Small intestine (tissue), 16 donors: ENCODE results near the gene FEM1C. TPM values are rescaled to one million over a fixed set of nuclear protein-coding genes. Genes with fewer than 3 reads are reported as not detected.

Experiments used
- DNase-seq, 2 donors: peaks; one replicate each; pipeline versions ENCODE4 v3.0.0 to v3.0.0-alpha.2; 2013
- FAIRE-seq: peaks from 2 replicates; lab custom pipeline; 2012; peaks lifted over from hg19 to GRCh38; lab: Jason Lieb, UNC
- H3K27ac ChIP-seq, 3 donors: one replicate each; pipeline ENCODE4 v1.5.1; 2013; ENCODE audit warnings: low read length in 2 of 3, mild to moderate bottlenecking in 2 of 3, control low read depth in 1 of 3, inconsistent platforms in 1 of 3, low read depth in 1 of 3, moderate library complexity in 1 of 3
- H3K27me3 ChIP-seq, 3 donors: one replicate each; pipeline ENCODE4 v1.6.1; 2013; ENCODE audit warnings: low read length in 3 of 3, inconsistent platforms in 1 of 3; ENCODE audit not compliant: control insufficient read depth in 3 of 3, insufficient read depth in 3 of 3
- H3K36me3 ChIP-seq, 3 donors: one replicate each; pipeline ENCODE4 v1.6.1; 2013; ENCODE audit warnings: low read length in 3 of 3, inconsistent platforms in 1 of 3, low read depth in 1 of 3, mild to moderate bottlenecking in 1 of 3, moderate library complexity in 1 of 3; ENCODE audit not compliant: control insufficient read depth in 3 of 3, insufficient read depth in 2 of 3
- H3K4me1 ChIP-seq, 3 donors: one replicate each; pipeline ENCODE4 v1.6.1; 2013; ENCODE audit warnings: low read length in 2 of 3, inconsistent platforms in 1 of 3, low read depth in 1 of 3, mild to moderate bottlenecking in 1 of 3, moderate library complexity in 1 of 3; ENCODE audit not compliant: control insufficient read depth in 3 of 3, insufficient read depth in 2 of 3
- H3K4me3 ChIP-seq, 3 donors: one replicate each; pipeline ENCODE4 v1.5.1; 2013; ENCODE audit warnings: low read length in 3 of 3, control low read depth in 1 of 3, inconsistent platforms in 1 of 3, low read depth in 1 of 3, mild to moderate bottlenecking in 1 of 3, moderate library complexity in 1 of 3
- H3K9me3 ChIP-seq, 2 donors: one replicate each; pipeline ENCODE4 v1.6.1; 2013; ENCODE audit warnings: low read depth in 1 of 2, low read length in 1 of 2; ENCODE audit not compliant: control insufficient read depth in 2 of 2, insufficient read depth in 1 of 2
- WGBS, 3 donors: extraction: QIAGEN DNeasy Blood & Tissue Kit; methylation state at CpG; one replicate each; pipeline ENCODE4 v1.1.7; 2013; 5-methylcytosine and 5-hydroxymethylcytosine counted together
- long read RNA-seq, 10 donors: transcript quantifications; one replicate each; lab custom pipeline, GENCODE V29; 2026
- polyA plus RNA-seq, 4 donors: library from polyadenylated mRNA; stranded (reverse) in 3 of 4; unstranded in 1 of 4; fragments of 200-250 nt in 3 of 4; fragments of 120-200 nt in 1 of 4; gene quantifications; one replicate each; pipeline versions ENCODE4 v1.2.1 to v1.2.3, GENCODE V29; 2013
- donor health status: healthy with polysubstance abuse.
- donor health status: control.
- donor health status: control.
- donor health status: Bipolar disorder and iron deficiency.
- donor health status: healthy.

The FEM1C gene, protein sequence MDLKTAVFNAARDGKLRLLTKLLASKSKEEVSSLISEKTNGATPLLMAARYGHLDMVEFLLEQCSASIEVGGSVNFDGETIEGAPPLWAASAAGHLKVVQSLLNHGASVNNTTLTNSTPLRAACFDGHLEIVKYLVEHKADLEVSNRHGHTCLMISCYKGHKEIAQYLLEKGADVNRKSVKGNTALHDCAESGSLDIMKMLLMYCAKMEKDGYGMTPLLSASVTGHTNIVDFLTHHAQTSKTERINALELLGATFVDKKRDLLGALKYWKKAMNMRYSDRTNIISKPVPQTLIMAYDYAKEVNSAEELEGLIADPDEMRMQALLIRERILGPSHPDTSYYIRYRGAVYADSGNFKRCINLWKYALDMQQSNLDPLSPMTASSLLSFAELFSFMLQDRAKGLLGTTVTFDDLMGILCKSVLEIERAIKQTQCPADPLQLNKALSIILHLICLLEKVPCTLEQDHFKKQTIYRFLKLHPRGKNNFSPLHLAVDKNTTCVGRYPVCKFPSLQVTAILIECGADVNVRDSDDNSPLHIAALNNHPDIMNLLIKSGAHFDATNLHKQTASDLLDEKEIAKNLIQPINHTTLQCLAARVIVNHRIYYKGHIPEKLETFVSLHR
- polyA plus RNA-seq = 10 to 100 TPM in 3 of 4 donors, 1 to 10 TPM in 1; 7.9 to 18.9 (median 11.5) TPM
- long read RNA-seq, donor 1, full-length matches to known transcripts = 9 of 9 reads
- long read RNA-seq, donor 1, partial matches to known transcripts = 0 of 9 reads
- long read RNA-seq, donor 1, other reads (novel, unspliced or antisense) = 0 of 9 reads
- long read RNA-seq, donor 2, full-length matches to known transcripts = 2 of 2 reads
- long read RNA-seq, donor 2, partial matches to known transcripts = 0 of 2 reads
- long read RNA-seq, donor 2, other reads (novel, unspliced or antisense) = 0 of 2 reads
- long read RNA-seq, donor 3, full-length matches to known transcripts = 2 of 2 reads
- long read RNA-seq, donor 3, partial matches to known transcripts = 0 of 2 reads
- long read RNA-seq, donor 3, other reads (novel, unspliced or antisense) = 0 of 2 reads
- long read RNA-seq, donor 4 = 0 reads
- long read RNA-seq, donor 5, full-length matches to known transcripts = 2 of 2 reads
- long read RNA-seq, donor 5, partial matches to known transcripts = 0 of 2 reads
- long read RNA-seq, donor 5, other reads (novel, unspliced or antisense) = 0 of 2 reads
- long read RNA-seq, donor 6, full-length matches to known transcripts = 8 of 8 reads
- long read RNA-seq, donor 6, partial matches to known transcripts = 0 of 8 reads
- long read RNA-seq, donor 6, other reads (novel, unspliced or antisense) = 0 of 8 reads
- long read RNA-seq, donor 7, full-length matches to known transcripts = 11 of 11 reads
- long read RNA-seq, donor 7, partial matches to known transcripts = 0 of 11 reads
- long read RNA-seq, donor 7, other reads (novel, unspliced or antisense) = 0 of 11 reads
- long read RNA-seq, donor 8 = 0 reads
- long read RNA-seq, donor 9, full-length matches to known transcripts = 2 of 2 reads
- long read RNA-seq, donor 9, partial matches to known transcripts = 0 of 2 reads
- long read RNA-seq, donor 9, other reads (novel, unspliced or antisense) = 0 of 2 reads
- long read RNA-seq, donor 10, full-length matches to known transcripts = 5 of 5 reads
- long read RNA-seq, donor 10, partial matches to known transcripts = 0 of 5 reads
- long read RNA-seq, donor 10, other reads (novel, unspliced or antisense) = 0 of 5 reads

GRCh38 chr5:115544436-115545350 lies at the start of gene FEM1C:
Gene FEM1C, minus strand, starts transcription at chr5:115544775. Its CDS starts 1,282 bp downstream, at chr5:115543493.
- WGBS, 3 donors = 1% methylated on average over 49 to 82 of the region's 82 CpGs
- peak; percentile 97 for DNase-seq
- H3K9me3 ChIP-seq = peaks cover 0 to 25% of the 10 kb centered on the region in 2 donors
- FAIRE-seq = no peak
- H3K36me3 ChIP-seq = peaks cover 0 to 5% (median 4%) of the 10 kb centered on the region in 3 donors
- no peaks in the 10 kb centered on the region for H3K27me3 ChIP-seq
- peak within 1 kb of the TSS; percentile 66 to 99 (median 94) for H3K4me3 ChIP-seq
- peaks cover 0 to under 1% (median 0%) of the 10 kb centered on the region in 3 donors for H3K4me1 ChIP-seq
- peak within 1 kb of the TSS; percentile 95 to 100 (median 100) for H3K27ac ChIP-seq

DNA sequence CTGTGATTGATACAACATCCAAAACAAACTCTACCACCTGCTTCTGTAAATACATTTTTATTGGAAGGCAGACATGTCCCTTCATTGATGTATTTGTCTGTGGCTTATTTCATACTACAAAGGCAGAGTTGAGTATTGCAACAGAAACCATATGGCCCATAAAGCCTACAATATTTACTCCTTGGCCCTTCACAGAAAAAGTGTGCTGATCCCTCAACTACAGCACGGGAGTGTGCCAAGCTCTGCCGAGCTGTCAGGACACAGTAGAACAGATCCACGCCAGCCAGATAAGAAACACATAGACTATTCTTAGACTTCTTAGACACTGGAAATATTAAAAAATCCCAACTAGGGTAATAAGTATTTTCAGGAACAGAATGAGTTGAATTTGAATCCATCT lies 44.5 kb upstream of the FEM1C start:
- DNase-seq (no peak), FAIRE-seq (no peak)
- H3K4me3 ChIP-seq = no peak overlapping the region
- no peaks in the 10 kb centered on the region for H3K27me3 ChIP-seq
- H3K36me3 ChIP-seq = no peaks in the 10 kb centered on the region
- no peaks in the 10 kb centered on the region for H3K9me3 ChIP-seq
- 78 to 85% (median 82%) methylated on average over 3 of the region's 3 CpGs for WGBS, 3 donors
- no peaks in the 10 kb centered on the region for H3K4me1 ChIP-seq
- H3K27ac ChIP-seq = no peak overlapping the region

DNA sequence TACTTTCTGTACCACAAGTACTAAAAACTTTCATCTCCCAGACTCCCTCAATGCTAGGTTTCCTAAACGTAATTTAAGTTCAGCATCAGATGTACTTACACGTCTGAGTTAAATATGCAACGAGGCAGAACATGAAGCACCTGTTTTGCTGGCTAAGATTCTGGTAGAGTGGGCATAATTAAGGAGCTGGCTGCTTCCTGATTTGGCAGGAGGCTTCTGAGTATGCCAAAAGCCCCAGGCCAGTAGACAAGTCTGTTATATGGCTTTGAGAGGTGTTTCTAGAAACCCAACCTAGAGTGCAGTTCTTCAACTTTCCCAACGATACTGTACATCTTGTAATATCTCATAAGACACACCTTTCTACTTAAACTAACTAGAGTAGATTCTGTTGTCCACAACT lies 44.1 kb upstream of the FEM1C start:
- 70 to 77% (median 75%) methylated on average over 4 of the region's 4 CpGs for WGBS, 3 donors
- Histone ChIP-seq H3K9me3 (no peaks in the 10 kb centered on the region), H3K4me1 (no peaks in the 10 kb centered on the region), H3K36me3 (no peaks in the 10 kb centered on the region), H3K4me3 (no peak overlapping the region), H3K27ac (no peak overlapping the region), H3K27me3 (no peaks in the 10 kb centered on the region)
- no peak for FAIRE-seq
- DNase-seq = no peak

- Histone ChIP-seq H3K27me3 (no peaks in the 10 kb centered on the region), H3K9me3 (no peaks in the 10 kb centered on the region), H3K4me3 (no peak overlapping the region), H3K36me3 (no peaks in the 10 kb centered on the region), H3K4me1 (no peaks in the 10 kb centered on the region), H3K27ac (no peak overlapping the region)
- DNase-seq (peak; percentile 21 to 39), FAIRE-seq (no peak)
- WGBS, 3 donors = 30 to 47% (median 38%) methylated on average over 6 of the region's 6 CpGs
These were observed 42.1 kb upstream of the FEM1C start for GRCh38 chr5:115586525-115587146.

- H3K4me1 ChIP-seq = no peaks in the 10 kb centered on the region
- FAIRE-seq = no peak
- WGBS, 3 donors = 78 to 96% (median 91%) methylated on average over 1 of the region's 1 CpG
These were observed 40.7 kb upstream of the FEM1C start for GRCh38 chr5:115585265-115585664.

DNA sequence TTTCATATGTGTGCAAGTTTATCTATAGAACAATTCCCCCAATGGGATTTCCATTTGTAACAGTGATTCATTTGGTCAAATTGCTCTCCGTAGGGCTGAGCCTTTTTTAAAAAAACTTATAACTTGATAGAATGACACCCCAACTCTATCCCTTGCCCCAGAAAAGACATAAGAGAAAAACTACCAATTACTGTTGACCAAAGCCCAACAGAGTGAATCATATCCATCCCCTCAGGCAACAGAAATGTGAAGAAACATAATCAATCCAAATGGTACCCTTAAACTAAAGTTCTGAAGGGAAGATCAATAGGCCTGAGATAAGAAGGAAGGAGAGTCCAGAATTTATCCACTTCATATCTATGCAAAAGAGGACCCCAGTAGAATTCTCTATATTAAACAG lies 39.9 kb upstream of the FEM1C start:
- Histone ChIP-seq H3K36me3 (no peaks in the 10 kb centered on the region), H3K4me3 (no peak overlapping the region), H3K27ac (no peak overlapping the region), H3K9me3 (no peaks in the 10 kb centered on the region), H3K27me3 (no peaks in the 10 kb centered on the region), H3K4me1 (no peaks in the 10 kb centered on the region)
- WGBS, 3 donors = 82 to 88% (median 86%) methylated on average over 1 of the region's 1 CpG
- DNase-seq = no peak
- FAIRE-seq = no peak

More at GRCh38 chr5:115585265-115585664, 40.7 kb upstream of the FEM1C start:
- Histone ChIP-seq H3K27me3 (no peaks in the 10 kb centered on the region), H3K9me3 (no peaks in the 10 kb centered on the region), H3K27ac (no peak overlapping the region), H3K4me3 (no peak overlapping the region), H3K36me3 (no peaks in the 10 kb centered on the region)
- DNase-seq = no peak
